Ureter (tissue), 1 donor: ENCODE measurements around the gene ARSB. TPM values are rescaled to one million over a fixed set of nuclear protein-coding genes. Genes with fewer than 3 reads are reported as not detected.
A peak's percentile ranks its signal among the peaks of the same experiment; 100 is the strongest.
"Not testable (repeated sequence)": the region's sequence is repeated elsewhere in the genome, so short reads cannot be mapped to it uniquely, and the experiment has no call there.

Experiments used
- DNase-seq: peaks from one replicate; pipeline ENCODE4 v3.0.0-alpha.2; 2020; ENCODE audit warnings: low spot score
- total RNA-seq: library from RNA; stranded (reverse); gene quantifications from one replicate; pipeline ENCODE4 v1.2.4, GENCODE V29; 2023
- donor health status: DM: yes; HTN: yes; CAD: no.

ARSB gene
- total RNA-seq, 1 donor from 2014 or later: 9.9 TPM

GRCh38 chr5:78995521-78996007 lies 10.5 kb upstream of the ARSB start:
- no peak for DNase-seq

GRCh38 chr5:78993165-78993564 lies 8.1 kb upstream of the ARSB start:
- DNase-seq: no peak

GRCh38 chr5:78992146-78992545 lies 7.0 kb upstream of the ARSB start:
- no peak for DNase-seq

- no peak for DNase-seq
Measured at GRCh38 chr5:78989080-78989479, 4.0 kb upstream of the ARSB start.

GRCh38 chr5:78985725-78986223 lies 664 bp upstream of the ARSB start:
- no peak for DNase-seq

- peak; percentile 85 for DNase-seq
Measured at GRCh38 chr5:78984439-78985115, 533 bp downstream of the ARSB start.

GRCh38 chr5:78983601-78984438 lies 1.3 kb downstream of the ARSB start:
- DNase-seq: no peak

- DNase-seq: not testable (repeated sequence)
Measured at GRCh38 chr5:78983194-78983593, 1.9 kb downstream of the ARSB start.

- no peak for DNase-seq
Measured at GRCh38 chr5:78979909-78980308, 5.2 kb downstream of the ARSB start.

GRCh38 chr5:78979117-78979742 lies 5.9 kb downstream of the ARSB start:
- DNase-seq: no peak

GRCh38 chr5:78975035-78975434 lies 10.1 kb downstream of the ARSB start:
- no peak for DNase-seq

- DNase-seq: no peak
Measured at GRCh38 chr5:78974601-78975000, 10.5 kb downstream of the ARSB start.

GRCh38 chr5:78974011-78974410 lies 11.1 kb downstream of the ARSB start:
- no peak for DNase-seq

GRCh38 chr5:78972654-78973428 lies 12.3 kb downstream of the ARSB start:
- DNase-seq: no peak

- DNase-seq: no peak
Measured at GRCh38 chr5:78971998-78972397, 13.1 kb downstream of the ARSB start.

- no peak for DNase-seq
Measured at GRCh38 chr5:78968781-78969180, 16.3 kb downstream of the ARSB start.

- DNase-seq: no peak
Measured at GRCh38 chr5:78964889-78965288, 20.2 kb downstream of the ARSB start.

- no peak for DNase-seq
Measured at GRCh38 chr5:78961743-78962142, 23.4 kb downstream of the ARSB start.

- DNase-seq: no peak
Measured at GRCh38 chr5:78959767-78960166, 25.3 kb downstream of the ARSB start.

- DNase-seq: no peak
Measured at GRCh38 chr5:78958672-78959445, 26.3 kb downstream of the ARSB start.

- no peak for DNase-seq
Measured at GRCh38 chr5:78956901-78957300, 28.2 kb downstream of the ARSB start.
